GM04504 (cell line): ENCODE data around the gene RASD2.

Experiments
- DNase-seq: peaks from one replicate; pipeline ENCODE4 v3.0.0-alpha.2; 2012; ENCODE audit warnings: low read depth

The RASD2 gene

GRCh38 chr22:35518811-35519210 is 21.8 kb upstream of the RASD2 start:
- DNase-seq = no peak

GRCh38 chr22:35519306-35520000 is 21.2 kb upstream of the RASD2 start:
- no peak for DNase-seq

GRCh38 chr22:35521358-35522224 is 19.0 kb upstream of the RASD2 start:
- no peak for DNase-seq

- DNase-seq = no peak
Observed at GRCh38 chr22:35522225-35523149, 18.1 kb upstream of the RASD2 start.

GRCh38 chr22:35523167-35523947 is 17.3 kb upstream of the RASD2 start:
- DNase-seq = no peak

GRCh38 chr22:35524966-35525686 is 15.5 kb upstream of the RASD2 start:
- peak; percentile 48 for DNase-seq

GRCh38 chr22:35525687-35526332 is 14.8 kb upstream of the RASD2 start:
- no peak for DNase-seq

GRCh38 chr22:35526333-35526979 is 14.2 kb upstream of the RASD2 start:
- no peak for DNase-seq

GRCh38 chr22:35528927-35529326 is 11.7 kb upstream of the RASD2 start:
- DNase-seq = no peak

- DNase-seq = no peak
Observed at GRCh38 chr22:35530700-35531099, 9.9 kb upstream of the RASD2 start.

GRCh38 chr22:35531202-35531601 is 9.4 kb upstream of the RASD2 start:
- no peak for DNase-seq

GRCh38 chr22:35531676-35532075 is 9.0 kb upstream of the RASD2 start:
- DNase-seq = no peak

GRCh38 chr22:35533365-35534029 is 7.1 kb upstream of the RASD2 start:
- no peak for DNase-seq

- no peak for DNase-seq
Observed at GRCh38 chr22:35534091-35534490, 6.5 kb upstream of the RASD2 start.

GRCh38 chr22:35537232-35537631 is 3.4 kb upstream of the RASD2 start:
- DNase-seq = no peak

GRCh38 chr22:35538801-35539321 is 1.8 kb upstream of the RASD2 start:
- no peak for DNase-seq

GRCh38 chr22:35539487-35539886 is 1.1 kb upstream of the RASD2 start:
- no peak for DNase-seq

- no peak for DNase-seq
Observed at GRCh38 chr22:35539910-35540594, 579 bp upstream of the RASD2 start.
